ENCODE data around the gene OR5H2. TPM values are rescaled to one million over a fixed set of nuclear protein-coding genes. Genes with fewer than 3 reads are reported as not detected.

The OR5H2 gene
- total and polyA plus RNA-seq, 2 of the 4 experiments (the other 2 are of a cell fraction) = not detected

- no peaks in the 10 kb centered on the region for H3K27me3 ChIP-seq (ENCODE audit: control insufficient read depth, insufficient read depth, low read length)
- POLR2A ChIA-PET (ENCODE audit: unreplicated experiment) = no interaction called here
- no peak for ATAC-seq (ENCODE audit: low read depth)
- H2BK120ac ChIP-seq (ENCODE audit: low read depth, low read length) = no peak overlapping the region
- H3K9me1 ChIP-seq (ENCODE audit: insufficient read depth, low read length) = no peaks in the 10 kb centered on the region
- intact Hi-C loops (cut with micrococcal nuclease) (no loop called here), in situ Hi-C loops (cut with MboI; ENCODE audit: low sequenced_read_pairs) (no loop called here), dilution Hi-C loops (cut with HindIII; ENCODE audit: low sequenced_read_pairs, unreplicated experiment) (no loop called here)
- no peak overlapping the region for H3K4me2 ChIP-seq (ENCODE audit: low read depth, low read length)
- no peak overlapping the region for H4K91ac ChIP-seq (ENCODE audit: insufficient read depth, low read depth, low read length)
- no CpG with 5 or more reads among the region's 2 CpGs for WGBS, 2 experiments (ENCODE audit: extremely low coverage in 2 of 2, insufficient read length in 1 of 2)
- TF ChIP-seq CEBPB (IDR thresholded peaks at IDR 0.05; ENCODE audit: low read depth, low read length) (no peak), CTCF (conservative IDR thresholded peaks at IDR 0.05; ENCODE audit: low read depth, low read length) (no peak), POLR2A (IDR thresholded peaks at IDR 0.05; ENCODE audit: low read depth, low read length) (no peak), SMC3 (IDR thresholded peaks at IDR 0.05; ENCODE audit: low read depth, low read length) (no peak), MAFK (IDR thresholded peaks at IDR 0.05; ENCODE audit: low read depth, low read length) (no peak), BHLHE40 (IDR thresholded peaks at IDR 0.05; ENCODE audit: low read depth, low read length) (no peak), FOS (IDR thresholded peaks at IDR 0.05; ENCODE audit: low read depth, low read length) (no peak), MAZ (IDR thresholded peaks at IDR 0.05; ENCODE audit: borderline replicate concordance, low read depth, low read length) (no peak), RFX5 (IDR thresholded peaks at IDR 0.05; ENCODE audit: low read depth, low read length) (no peak), USF2 (IDR thresholded peaks at IDR 0.05; ENCODE audit: low read depth, low read length) (no peak), RAD21 (IDR thresholded peaks at IDR 0.05; ENCODE audit: low read length) (no peak), NFE2L2 (IDR thresholded peaks at IDR 0.05; ENCODE audit: low read depth, low read length) (no peak), MXI1 (IDR thresholded peaks at IDR 0.05; ENCODE audit: borderline replicate concordance, low read depth, low read length) (no peak), CHD1 (IDR thresholded peaks at IDR 0.05; ENCODE audit: low read depth, low read length) (no peak), ELK1 (IDR thresholded peaks at IDR 0.05; ENCODE audit: borderline replicate concordance, low read depth, low read length) (no peak), RCOR1 (IDR thresholded peaks at IDR 0.05; ENCODE audit: insufficient replicate concordance, low read length) (no peak)
- no peak overlapping the region for H3K4ac ChIP-seq (ENCODE audit: low read depth, low read length)
- no peak overlapping the region for H2BK15ac ChIP-seq (ENCODE audit: low read depth, low read length)
- no peak overlapping the region for H2BK5ac ChIP-seq (ENCODE audit: low read depth, low read length, poor library complexity, severe bottlenecking)
- no peaks in the 10 kb centered on the region for H4K20me1 ChIP-seq (ENCODE audit: insufficient read depth, low read length)
- H2AK9ac ChIP-seq (replicated peaks; ENCODE audit: low read depth, low read length, poor library complexity) = no peak overlapping the region
- H3K27ac ChIP-seq (ENCODE audit: insufficient read depth, low read length) = no peak overlapping the region
- no peak overlapping the region for H3K23ac ChIP-seq (ENCODE audit: low read depth, low read length)
- no peak overlapping the region for H2AK5ac ChIP-seq (ENCODE audit: low read depth, low read length)
- H2BK20ac ChIP-seq (ENCODE audit: low read depth, low read length) = no peak overlapping the region
- no peaks in the 10 kb centered on the region for H3K4me1 ChIP-seq (ENCODE audit: control insufficient read depth, insufficient read depth, low read length)
- no peaks in the 10 kb centered on the region for H3K9me3 ChIP-seq (ENCODE audit: control insufficient read depth, insufficient read depth, low read length)
- no peaks in the 10 kb centered on the region for H3K36me3 ChIP-seq (ENCODE audit: control insufficient read depth, insufficient read depth, low read length)
- H3K18ac ChIP-seq (ENCODE audit: low read depth, low read length) = no peak overlapping the region
- no TSS peak for BruUV-seq (replicated peaks)
- H3K79me1 ChIP-seq (ENCODE audit: low read depth in 1 of 2, low read length in 2 of 2) = no peaks in the 10 kb centered on the region
- CTCF ChIA-PET = no interaction called here
- no peak overlapping the region for H2AFZ ChIP-seq (replicated peaks; ENCODE audit: low read length, poor library complexity)
- no peak overlapping the region for H3K4me3 ChIP-seq (ENCODE audit: insufficient read depth, low read depth, low read length)
- H3K14ac ChIP-seq (replicated peaks; ENCODE audit: low read depth, low read length) = no peak overlapping the region
- H4K8ac ChIP-seq (ENCODE audit: low read depth in 2 of 2, low read length in 2 of 2) = no peak overlapping the region
- no peak overlapping the region for H4K5ac ChIP-seq (ENCODE audit: low read depth, low read length)
- H3K9ac ChIP-seq (ENCODE audit: low read depth, low read length) = no peak overlapping the region
- H3K56ac ChIP-seq (ENCODE audit: extremely low read depth, insufficient read depth, low read length) = no peak overlapping the region
- DNase-seq = no peak
These were observed 20.3 kb upstream of the OR5H2 start for GRCh38 chr3:98262046-98262445.
